Brain microvascular endothelial cell (primary cell): ENCODE measurements around the gene MIEF1.

Experiments used
- DNase-seq: peaks from one replicate; pipeline ENCODE4 v3.0.0-alpha.2; 2020
- H3K27ac ChIP-seq: fragments of 250-450 bp; sonication (Bioruptor Pico); 2 replicates; pipeline ENCODE4 v1.5.1; 2020; ENCODE audit warnings: mild to moderate bottlenecking, moderate library complexity
- H3K27me3 ChIP-seq: fragments of 250-450 bp; sonication (Bioruptor Pico); replicated peaks from 2 replicates; pipeline ENCODE4 v1.5.1; 2020; ENCODE audit warnings: mild to moderate bottlenecking
- H3K36me3 ChIP-seq: fragments of 250-450 bp; sonication (Bioruptor Pico); replicated peaks from 2 replicates; pipeline ENCODE4 v1.5.1; 2020; ENCODE audit warnings: mild to moderate bottlenecking
- H3K4me3 ChIP-seq: 2 replicates; pipeline ENCODE4 v1.5.1; 2011; ENCODE audit warnings: low read depth, mild to moderate bottlenecking, control low read depth, low read length, moderate library complexity
- CTCF ChIP-seq: IDR thresholded peaks from 2 replicates; pipeline ENCODE4 v1.5.1; 2011; ENCODE audit warnings: low read depth, mild to moderate bottlenecking, moderate library complexity, low read length, control low read depth, inconsistent platforms; ENCODE audit errors: missing control alignments
- in situ Hi-C: cut with HindIII; loops from 2 replicates; pipeline ENCODE4 v1.10.0; 2017; ENCODE audit warnings: low sequenced_read_pairs, low pct_ligation_motif_present

MIEF1 gene

GRCh38 chr22:39546889-39547586, 44.9 kb downstream of the MIEF1 start:
- Histone ChIP-seq H3K36me3 (no peaks in the 10 kb centered on the region), H3K4me3 (no peak overlapping the region), H3K27me3 (peaks cover 12% of the 10 kb centered on the region), H3K27ac (no peak overlapping the region)
- no peak for TF ChIP-seq CTCF
- in situ Hi-C loops: no loop called here
- peak; percentile 57 for DNase-seq

- peaks cover 14% of the 10 kb centered on the region for H3K27me3 ChIP-seq
- DNase-seq: no peak
- H3K36me3 ChIP-seq: no peaks in the 10 kb centered on the region
- in situ Hi-C loops: no loop called here
- H3K4me3 ChIP-seq: no peak overlapping the region
- H3K27ac ChIP-seq: no peak overlapping the region
- TF ChIP-seq CTCF: no peak
Measured at GRCh38 chr22:39547587-39547947, 45.5 kb downstream of the MIEF1 start.

- no peak for DNase-seq
- TF ChIP-seq CTCF: no peak
- H3K36me3 ChIP-seq: no peaks in the 10 kb centered on the region
- no peak overlapping the region for H3K4me3 ChIP-seq
- no peak overlapping the region for H3K27ac ChIP-seq
- in situ Hi-C loops: loop anchor here (25.0 kb wide), 1 partner anchor 459 kb away; no protein-coding TSS in a partner anchor
- peaks cover 35% of the 10 kb centered on the region for H3K27me3 ChIP-seq
Measured at GRCh38 chr22:39553429-39553828, 51.3 kb downstream of the MIEF1 start.

GRCh38 chr22:39554151-39554550, 52.1 kb downstream of the MIEF1 start:
- Histone ChIP-seq H3K27ac (no peak overlapping the region), H3K36me3 (no peaks in the 10 kb centered on the region), H3K27me3 (peaks cover 42% of the 10 kb centered on the region), H3K4me3 (no peak overlapping the region)
- in situ Hi-C loops: loop anchor here (25.0 kb wide), 1 partner anchor 458 kb away; no protein-coding TSS in a partner anchor
- DNase-seq: no peak
- no peak for TF ChIP-seq CTCF

GRCh38 chr22:39556970-39557841, 55.1 kb downstream of the MIEF1 start:
- Histone ChIP-seq H3K36me3 (no peaks in the 10 kb centered on the region), H3K4me3 (no peak overlapping the region), H3K27me3 (peaks cover 43% of the 10 kb centered on the region), H3K27ac (no peak overlapping the region)
- in situ Hi-C loops: loop anchor here (25.0 kb wide), 1 partner anchor 455 kb away; no protein-coding TSS in a partner anchor
- TF ChIP-seq CTCF: peak; percentile 33
- no peak for DNase-seq
